Body of pancreas (tissue), 4 donors: ENCODE data around the gene MYEOV.

Experiments used
- POLR2A ChIP-seq, 3 donors: fragments of 450-650 bp; IDR thresholded peaks; one replicate each; pipeline ENCODE4 v1.6.1; 2016; ENCODE audit warnings: antibody characterized with exemption in 3 of 3, mild to moderate bottlenecking in 2 of 3
- TF ChIP-seq, protein P1 (sequence below), 7 experiments: fragments of 450-650 bp in 4 of 7; fragments of 200-600 bp in 3 of 7; sonication (generic) in 3 of 7; IDR thresholded peaks; one replicate each; pipeline ENCODE4 v1.5.1; 2016 to 2019; ENCODE audit warnings: antibody characterized with exemption in 7 of 7

DNA sequence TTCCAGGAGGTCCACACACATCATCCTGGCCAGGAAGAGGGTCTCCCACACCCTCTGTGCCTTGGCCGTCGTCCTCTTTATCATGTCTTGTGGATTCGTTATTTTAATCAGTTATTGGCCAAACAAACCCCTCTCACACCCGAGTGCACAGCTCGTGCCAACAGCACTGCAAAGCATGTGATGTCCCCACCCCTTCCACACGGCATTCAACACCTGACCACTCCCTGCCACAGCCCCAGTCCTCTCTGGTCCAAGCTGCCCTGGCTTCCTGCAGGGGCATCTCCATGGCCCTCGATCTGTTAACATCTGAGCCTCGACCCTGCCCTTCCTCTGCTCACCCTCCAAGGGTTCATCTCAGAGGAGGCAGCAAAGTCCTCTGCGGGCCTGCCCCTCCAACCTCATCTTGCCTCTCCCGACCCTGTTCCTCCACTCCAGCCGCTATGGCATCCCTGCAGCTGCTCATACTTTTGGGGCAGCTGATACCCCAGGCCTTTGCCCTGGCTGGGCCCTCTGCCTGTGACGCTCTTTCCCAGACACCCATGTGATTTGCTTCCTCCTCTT, 14.0 kb downstream of the MYEOV start:
- TF ChIP-seq, protein P1, sequence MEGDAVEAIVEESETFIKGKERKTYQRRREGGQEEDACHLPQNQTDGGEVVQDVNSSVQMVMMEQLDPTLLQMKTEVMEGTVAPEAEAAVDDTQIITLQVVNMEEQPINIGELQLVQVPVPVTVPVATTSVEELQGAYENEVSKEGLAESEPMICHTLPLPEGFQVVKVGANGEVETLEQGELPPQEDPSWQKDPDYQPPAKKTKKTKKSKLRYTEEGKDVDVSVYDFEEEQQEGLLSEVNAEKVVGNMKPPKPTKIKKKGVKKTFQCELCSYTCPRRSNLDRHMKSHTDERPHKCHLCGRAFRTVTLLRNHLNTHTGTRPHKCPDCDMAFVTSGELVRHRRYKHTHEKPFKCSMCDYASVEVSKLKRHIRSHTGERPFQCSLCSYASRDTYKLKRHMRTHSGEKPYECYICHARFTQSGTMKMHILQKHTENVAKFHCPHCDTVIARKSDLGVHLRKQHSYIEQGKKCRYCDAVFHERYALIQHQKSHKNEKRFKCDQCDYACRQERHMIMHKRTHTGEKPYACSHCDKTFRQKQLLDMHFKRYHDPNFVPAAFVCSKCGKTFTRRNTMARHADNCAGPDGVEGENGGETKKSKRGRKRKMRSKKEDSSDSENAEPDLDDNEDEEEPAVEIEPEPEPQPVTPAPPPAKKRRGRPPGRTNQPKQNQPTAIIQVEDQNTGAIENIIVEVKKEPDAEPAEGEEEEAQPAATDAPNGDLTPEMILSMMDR (IDR thresholded peaks at IDR 0.05): no peak
- no peak for TF ChIP-seq POLR2A (IDR thresholded peaks at IDR 0.05)
